Activated gamma-delta T cell (primary cell): ENCODE measurements around the gene P3H2.
"Not testable (repeated sequence)": the region's sequence is repeated elsewhere in the genome, so short reads cannot be mapped to it uniquely, and the experiment has no call there.

Source experiments
- DNase-seq: peaks from one replicate; lab custom pipeline; 2025; lab: John Stamatoyannopoulos, UW

P3H2 gene

GRCh38 chr3:190083635-190084034 lies 37.1 kb downstream of the P3H2 start:
- no peak for DNase-seq

- no peak for DNase-seq
These were observed 39.3 kb downstream of the P3H2 start for GRCh38 chr3:190081389-190081788.

GRCh38 chr3:190079173-190079572 lies 41.5 kb downstream of the P3H2 start:
- not testable (repeated sequence) for DNase-seq

GRCh38 chr3:190077395-190078045 lies 43.2 kb downstream of the P3H2 start:
- no peak for DNase-seq

- no peak for DNase-seq
These were observed 43.9 kb downstream of the P3H2 start for GRCh38 chr3:190076601-190077394.

- no peak for DNase-seq
These were observed 44.6 kb downstream of the P3H2 start for GRCh38 chr3:190076136-190076535.

- no peak for DNase-seq
These were observed 45.9 kb downstream of the P3H2 start for GRCh38 chr3:190074817-190075216.

- no peak for DNase-seq
These were observed 47.3 kb downstream of the P3H2 start for GRCh38 chr3:190073264-190074008.

GRCh38 chr3:190072856-190073255 lies 47.8 kb downstream of the P3H2 start:
- no peak for DNase-seq

GRCh38 chr3:190071921-190072320 lies 48.8 kb downstream of the P3H2 start:
- not testable (repeated sequence) for DNase-seq

- DNase-seq = no peak
These were observed 49.9 kb downstream of the P3H2 start for GRCh38 chr3:190070622-190071347.

- no peak for DNase-seq
These were observed 55.5 kb downstream of the P3H2 start for GRCh38 chr3:190065204-190065603.

- no peak for DNase-seq
These were observed 56.0 kb downstream of the P3H2 start for GRCh38 chr3:190064659-190065058.

- no peak for DNase-seq
These were observed 56.6 kb downstream of the P3H2 start for GRCh38 chr3:190064112-190064511.

- no peak for DNase-seq
These were observed 57.2 kb downstream of the P3H2 start for GRCh38 chr3:190063490-190063889.

GRCh38 chr3:190060192-190060775 lies 60.4 kb downstream of the P3H2 start:
- DNase-seq = no peak

- DNase-seq = no peak
These were observed 61.5 kb downstream of the P3H2 start for GRCh38 chr3:190059242-190059590.

- no peak for DNase-seq
These were observed 62.0 kb downstream of the P3H2 start for GRCh38 chr3:190058521-190059241.

- DNase-seq = no peak
These were observed 64.0 kb downstream of the P3H2 start for GRCh38 chr3:190056742-190057141.

- no peak for DNase-seq
These were observed 64.9 kb downstream of the P3H2 start for GRCh38 chr3:190055773-190056172.
